ENCODE results near the gene SMIM22.

The SMIM22 gene

GRCh38 chr16:4753227-4753626, 41.9 kb upstream of the SMIM22 start:
- no peak overlapping the region for H3K4me2 ChIP-seq
- no peak for TF ChIP-seq CTCF (conservative IDR thresholded peaks at IDR 0.05; ENCODE audit: low read depth, low read length)
- H3K27me3 ChIP-seq (ENCODE audit: insufficient read depth, low read depth): no peaks in the 10 kb centered on the region
- H3K4me3 ChIP-seq (IDR thresholded peaks at IDR 0.05; ENCODE audit: insufficient read depth, low read depth, low read length): no peak overlapping the region
- H2AFZ ChIP-seq (ENCODE audit: low read depth): no peak overlapping the region
- H3K4me1 ChIP-seq (ENCODE audit: low read depth, poor library complexity, severe bottlenecking): no peaks in the 10 kb centered on the region
- no peak overlapping the region for H3K27ac ChIP-seq
- no peaks in the 10 kb centered on the region for H4K20me1 ChIP-seq (ENCODE audit: insufficient read depth)
- H3K36me3 ChIP-seq (ENCODE audit: insufficient read depth): peaks cover 4% of the 10 kb centered on the region; the same call in 1 of the 2 replicates
- H3K79me2 ChIP-seq (ENCODE audit: insufficient read depth, low read depth): no peaks in the 10 kb centered on the region
- no peak overlapping the region for H3K9ac ChIP-seq

- no peak overlapping the region for H3K4me2 ChIP-seq
Measured at GRCh38 chr16:4754865-4755264, 40.3 kb upstream of the SMIM22 start.

GRCh38 chr16:4755687-4756086, 39.5 kb upstream of the SMIM22 start:
- H3K4me3 ChIP-seq (IDR thresholded peaks at IDR 0.05; ENCODE audit: insufficient read depth, low read depth, low read length): no peak overlapping the region
- no peaks in the 10 kb centered on the region for H3K4me1 ChIP-seq (ENCODE audit: low read depth, poor library complexity, severe bottlenecking)
- peaks cover 6% of the 10 kb centered on the region; the same call in 1 of the 2 replicates for H3K36me3 ChIP-seq (ENCODE audit: insufficient read depth)
- no peak overlapping the region for H2AFZ ChIP-seq (ENCODE audit: low read depth)
- H3K9ac ChIP-seq: no peak overlapping the region
- H3K27ac ChIP-seq: no peak overlapping the region
- TF ChIP-seq CTCF (conservative IDR thresholded peaks at IDR 0.05; ENCODE audit: low read depth, low read length): no peak
- H3K79me2 ChIP-seq (ENCODE audit: insufficient read depth, low read depth): no peaks in the 10 kb centered on the region
- no peaks in the 10 kb centered on the region for H3K27me3 ChIP-seq (ENCODE audit: insufficient read depth, low read depth)
- H4K20me1 ChIP-seq (ENCODE audit: insufficient read depth): no peaks in the 10 kb centered on the region
- no peak overlapping the region for H3K4me2 ChIP-seq

More at GRCh38 chr16:4754865-4755264, 40.3 kb upstream of the SMIM22 start:
- no peak overlapping the region for H3K27ac ChIP-seq
- no peaks in the 10 kb centered on the region for H3K4me1 ChIP-seq (ENCODE audit: low read depth, poor library complexity, severe bottlenecking)
- no peak overlapping the region for H2AFZ ChIP-seq (ENCODE audit: low read depth)
- no peak for TF ChIP-seq CTCF (conservative IDR thresholded peaks at IDR 0.05; ENCODE audit: low read depth, low read length)
- H3K9ac ChIP-seq: no peak overlapping the region
- no peaks in the 10 kb centered on the region for H3K27me3 ChIP-seq (ENCODE audit: insufficient read depth, low read depth)
- H3K4me3 ChIP-seq (IDR thresholded peaks at IDR 0.05; ENCODE audit: insufficient read depth, low read depth, low read length): no peak overlapping the region
- H3K79me2 ChIP-seq (ENCODE audit: insufficient read depth, low read depth): no peaks in the 10 kb centered on the region
- H3K36me3 ChIP-seq (ENCODE audit: insufficient read depth): peaks cover 6% of the 10 kb centered on the region; the same call in 1 of the 2 replicates
- H4K20me1 ChIP-seq (ENCODE audit: insufficient read depth): no peaks in the 10 kb centered on the region

DNA sequence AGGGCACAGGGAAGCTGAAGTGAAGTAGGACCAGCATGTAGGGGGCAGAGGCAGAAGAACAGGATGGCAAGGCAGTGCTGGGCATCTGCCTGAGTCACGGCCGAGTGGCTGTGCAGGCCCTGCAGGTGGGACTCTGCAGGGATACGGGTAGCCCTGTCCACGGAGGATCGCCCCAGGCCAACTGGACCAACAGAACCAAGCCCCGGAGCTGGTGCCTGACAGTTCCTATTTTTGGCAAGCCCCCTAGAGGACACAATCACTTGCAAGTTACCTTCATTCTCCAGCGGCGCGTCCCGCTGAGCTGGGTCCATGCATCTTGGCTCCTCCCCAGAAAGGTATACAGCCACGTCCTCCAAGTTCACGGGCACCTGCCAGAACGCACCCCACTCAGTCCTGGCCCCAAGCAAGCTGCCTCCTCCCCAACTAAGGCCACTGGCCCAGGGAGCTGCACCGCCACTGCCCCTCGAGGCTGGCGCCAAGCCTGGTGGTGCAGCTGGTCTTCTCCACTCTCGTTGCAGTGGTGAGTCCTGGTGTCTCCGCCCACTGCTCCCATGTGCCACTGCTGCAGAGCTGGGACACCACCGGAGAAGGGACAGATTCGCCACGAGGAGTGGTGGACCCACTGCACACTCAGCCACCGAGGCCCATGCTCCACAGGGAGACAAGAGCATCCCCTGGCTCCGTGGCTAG, 34.8 kb upstream of the SMIM22 start:
- Histone ChIP-seq H2AFZ (ENCODE audit: low read depth) (no peak overlapping the region), H3K27me3 (ENCODE audit: insufficient read depth, low read depth) (no peaks in the 10 kb centered on the region), H3K9ac (no peak overlapping the region), H4K20me1 (ENCODE audit: insufficient read depth) (no peaks in the 10 kb centered on the region), H3K4me2 (no peak overlapping the region), H3K79me2 (ENCODE audit: insufficient read depth, low read depth) (no peaks in the 10 kb centered on the region), H3K4me3 (IDR thresholded peaks at IDR 0.05; ENCODE audit: insufficient read depth, low read depth, low read length) (no peak overlapping the region), H3K27ac (no peak overlapping the region), H3K36me3 (ENCODE audit: insufficient read depth) (peaks cover 6% of the 10 kb centered on the region; the same call in 1 of the 2 replicates), H3K4me1 (ENCODE audit: low read depth, poor library complexity, severe bottlenecking) (no peaks in the 10 kb centered on the region)
- no peak for TF ChIP-seq CTCF (conservative IDR thresholded peaks at IDR 0.05; ENCODE audit: low read depth, low read length)
